Progenitor cell of endocrine pancreas (in vitro differentiated cells): Measurements from ENCODE around the gene RNF13. TPM values are rescaled to one million over a fixed set of nuclear protein-coding genes. Genes with fewer than 3 reads are reported as not detected.

Experiments
- DNase-seq: peaks from one replicate; pipeline ENCODE4 v3.0.0; 2021; ENCODE audit warnings: low spot score; ENCODE audit not compliant: unreplicated experiment
- H3K27ac Mint-ChIP-seq: 2 replicates; pipeline ENCODE4 v1.8.0; 2021; ENCODE audit warnings: mild to moderate bottlenecking, moderate library complexity, mixed read lengths
- H3K27me3 Mint-ChIP-seq: 2 replicates; pipeline ENCODE4 v1.8.0; 2021; ENCODE audit warnings: mixed read lengths
- H3K36me3 Mint-ChIP-seq: 2 replicates; pipeline ENCODE4 v1.8.0; 2022; ENCODE audit warnings: mixed read lengths; ENCODE audit not compliant: insufficient read depth
- H3K4me1 Mint-ChIP-seq: 2 replicates; pipeline ENCODE4 v1.8.0; 2021; ENCODE audit warnings: low read depth, mixed read lengths
- H3K4me3 Mint-ChIP-seq: 2 replicates; pipeline ENCODE4 v1.8.0; 2021; ENCODE audit warnings: low read depth, mild to moderate bottlenecking, moderate library complexity, mixed read lengths
- H3K9me3 Mint-ChIP-seq: 2 replicates; pipeline ENCODE4 v1.8.0; 2021; ENCODE audit warnings: low read depth, mixed read lengths
- total RNA-seq: library from RNA; stranded (reverse); gene quantifications from 2 replicates; pipeline ENCODE4 v1.2.1, GENCODE V29; 2021
- TF ChIP-seq, protein P1 (sequence below): fragments of 200-600 bp; sonication (generic); IDR thresholded peaks from one replicate; pipeline ENCODE4 v1.5.0; 2021; ENCODE audit warnings: antibody characterized with exemption, mild to moderate bottlenecking; ENCODE audit not compliant: unreplicated experiment

RNF13 gene
- total RNA-seq, 1 donor from 2014 or later, result 29.8 TPM

DNA sequence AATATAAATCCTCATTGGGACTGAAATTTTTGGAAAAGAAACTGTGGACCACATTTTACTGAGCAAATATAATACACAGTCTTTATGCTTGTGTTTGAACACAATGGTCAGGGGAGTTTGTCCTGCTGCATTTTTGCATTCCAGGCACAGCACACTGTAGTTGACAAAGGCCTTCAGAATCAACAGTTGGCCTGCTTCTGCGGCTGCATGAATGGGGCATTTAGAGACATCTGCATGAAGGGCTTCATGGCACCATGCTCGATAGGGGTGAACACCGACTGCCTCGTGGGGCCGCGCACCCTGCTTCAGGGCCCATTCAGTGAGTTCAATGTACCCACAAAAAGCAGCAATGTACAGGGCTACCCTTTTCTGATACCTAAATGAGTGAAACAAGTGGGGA, 45.3 kb upstream of the RNF13 start:
- H3K36me3 Mint-ChIP-seq, result no peaks in the 10 kb centered on the region
- TF ChIP-seq, protein P1, sequence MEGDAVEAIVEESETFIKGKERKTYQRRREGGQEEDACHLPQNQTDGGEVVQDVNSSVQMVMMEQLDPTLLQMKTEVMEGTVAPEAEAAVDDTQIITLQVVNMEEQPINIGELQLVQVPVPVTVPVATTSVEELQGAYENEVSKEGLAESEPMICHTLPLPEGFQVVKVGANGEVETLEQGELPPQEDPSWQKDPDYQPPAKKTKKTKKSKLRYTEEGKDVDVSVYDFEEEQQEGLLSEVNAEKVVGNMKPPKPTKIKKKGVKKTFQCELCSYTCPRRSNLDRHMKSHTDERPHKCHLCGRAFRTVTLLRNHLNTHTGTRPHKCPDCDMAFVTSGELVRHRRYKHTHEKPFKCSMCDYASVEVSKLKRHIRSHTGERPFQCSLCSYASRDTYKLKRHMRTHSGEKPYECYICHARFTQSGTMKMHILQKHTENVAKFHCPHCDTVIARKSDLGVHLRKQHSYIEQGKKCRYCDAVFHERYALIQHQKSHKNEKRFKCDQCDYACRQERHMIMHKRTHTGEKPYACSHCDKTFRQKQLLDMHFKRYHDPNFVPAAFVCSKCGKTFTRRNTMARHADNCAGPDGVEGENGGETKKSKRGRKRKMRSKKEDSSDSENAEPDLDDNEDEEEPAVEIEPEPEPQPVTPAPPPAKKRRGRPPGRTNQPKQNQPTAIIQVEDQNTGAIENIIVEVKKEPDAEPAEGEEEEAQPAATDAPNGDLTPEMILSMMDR, result no peak

DNA sequence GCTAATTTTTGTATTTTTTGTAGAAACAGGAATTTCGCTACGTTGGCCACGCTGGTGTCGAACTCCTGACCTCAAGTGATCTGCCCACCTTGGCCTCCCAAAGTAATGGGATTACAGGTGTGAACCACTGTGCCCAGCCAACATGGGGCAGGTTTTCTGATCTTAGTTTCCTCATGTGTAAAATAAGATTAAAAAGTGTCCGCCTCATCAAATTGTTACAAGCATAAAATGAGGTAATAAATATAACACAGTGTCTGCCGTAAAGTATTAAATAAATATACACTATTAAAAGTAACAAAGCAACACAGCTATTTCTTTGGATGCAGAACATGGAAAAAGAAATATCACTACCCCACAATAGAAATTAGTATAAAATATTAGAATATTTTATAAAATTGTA, 44.3 kb upstream of the RNF13 start:
- H3K27me3 Mint-ChIP-seq, result peaks cover 4% of the 10 kb centered on the region
- H3K4me3 Mint-ChIP-seq, result no peak overlapping the region
- H3K27ac Mint-ChIP-seq, result no peak overlapping the region
- no peaks in the 10 kb centered on the region for H3K9me3 Mint-ChIP-seq
- no peaks in the 10 kb centered on the region for H3K36me3 Mint-ChIP-seq
- DNase-seq, result no peak
- H3K4me1 Mint-ChIP-seq, result no peaks in the 10 kb centered on the region
- TF ChIP-seq, protein P1, result no peak

More for the DNA sequence above, 45.3 kb upstream of the RNF13 start:
- H3K4me1 Mint-ChIP-seq, result no peaks in the 10 kb centered on the region
- no peak for DNase-seq
- no peaks in the 10 kb centered on the region for H3K9me3 Mint-ChIP-seq
- peaks cover 4% of the 10 kb centered on the region for H3K27me3 Mint-ChIP-seq
- no peak overlapping the region for H3K4me3 Mint-ChIP-seq
- H3K27ac Mint-ChIP-seq, result no peak overlapping the region

DNA sequence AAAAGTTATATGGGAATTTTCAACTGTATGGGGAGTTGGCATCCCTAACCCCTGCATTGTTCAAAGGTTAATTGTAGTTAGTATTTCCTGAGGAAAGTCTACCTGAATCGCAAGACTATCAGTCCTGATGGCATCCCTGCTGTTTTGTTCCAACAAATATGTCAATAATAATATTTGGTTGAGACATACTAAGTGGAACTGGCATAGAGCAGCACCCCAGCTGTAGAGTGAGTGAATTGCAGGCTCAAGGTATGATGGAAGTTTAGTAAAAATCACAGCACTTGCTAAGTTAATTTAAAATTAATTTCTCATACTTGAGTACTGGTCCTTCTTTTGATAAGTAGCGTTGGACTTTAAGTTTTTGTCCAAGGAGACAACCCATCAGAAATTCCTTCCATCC, 42.8 kb upstream of the RNF13 start:
- Mint-ChIP-seq H3K9me3 (no peaks in the 10 kb centered on the region), H3K36me3 (no peaks in the 10 kb centered on the region), H3K27me3 (no peaks in the 10 kb centered on the region), H3K4me3 (no peak overlapping the region), H3K27ac (no peak overlapping the region), H3K4me1 (no peaks in the 10 kb centered on the region)
- no peak for DNase-seq
- TF ChIP-seq, protein P1, result no peak

DNA sequence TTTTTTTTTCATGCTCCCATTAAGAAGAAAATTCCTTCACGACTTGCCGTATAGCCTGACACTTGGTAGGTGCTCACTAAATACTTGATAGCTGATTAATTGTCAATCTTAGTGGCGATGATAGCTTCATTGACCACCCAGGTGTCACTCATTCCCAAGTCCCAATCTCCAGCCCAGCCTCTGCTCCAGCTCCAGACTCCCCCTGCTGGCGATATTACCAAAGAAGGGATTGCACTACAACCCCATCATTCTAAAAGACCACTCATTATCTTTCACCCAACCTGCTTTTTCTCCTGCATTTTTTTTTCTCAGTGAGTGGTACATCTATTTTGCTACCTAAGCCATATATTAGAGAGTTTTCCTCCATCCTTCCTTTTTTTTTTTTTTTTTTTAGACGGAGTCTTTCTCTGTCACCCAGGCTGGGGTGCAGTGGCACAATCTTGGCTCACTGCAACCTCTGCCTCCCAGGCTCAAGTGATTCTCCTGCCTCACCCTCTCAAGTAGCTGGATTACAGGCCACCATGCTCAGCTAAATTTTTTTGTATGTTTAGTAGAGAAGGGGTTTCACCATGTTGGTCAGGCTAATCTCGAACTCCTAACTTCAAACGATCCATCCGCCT, 41.3 kb upstream of the RNF13 start:
- Mint-ChIP-seq H3K27me3 (no peaks in the 10 kb centered on the region), H3K4me1 (no peaks in the 10 kb centered on the region), H3K36me3 (no peaks in the 10 kb centered on the region), H3K4me3 (no peak overlapping the region), H3K27ac (no peak overlapping the region), H3K9me3 (no peaks in the 10 kb centered on the region)
- peak; percentile 14 for DNase-seq
- TF ChIP-seq, protein P1, result peak; percentile 75

DNA sequence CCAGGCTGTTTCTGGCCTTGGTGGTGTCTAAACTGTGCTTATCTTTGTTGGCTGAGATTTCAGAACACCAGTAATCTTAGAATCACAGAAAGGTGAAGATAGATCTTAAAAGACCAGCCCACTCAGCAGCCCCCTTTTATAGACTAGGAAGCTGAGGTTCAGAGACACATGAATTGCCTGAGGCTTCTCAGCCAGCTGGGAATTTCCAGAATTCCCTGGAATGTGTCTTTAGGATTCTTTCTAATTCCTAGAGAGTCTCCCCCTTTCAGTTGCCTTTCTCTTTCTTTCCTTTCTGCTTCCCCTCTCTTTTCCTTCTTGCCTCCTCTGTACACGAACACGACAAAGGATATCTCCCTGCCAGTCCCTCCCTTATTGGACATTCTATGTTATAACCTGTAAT, 40.2 kb upstream of the RNF13 start:
- Mint-ChIP-seq H3K36me3 (no peaks in the 10 kb centered on the region), H3K27ac (no peak overlapping the region), H3K9me3 (no peaks in the 10 kb centered on the region), H3K4me3 (no peak overlapping the region), H3K27me3 (no peaks in the 10 kb centered on the region), H3K4me1 (peaks cover 4% of the 10 kb centered on the region)
- DNase-seq, result no peak
- TF ChIP-seq, protein P1, result no peak
